ENCODE results near the gene ATP2C1.

Gene ATP2C1

DNA sequence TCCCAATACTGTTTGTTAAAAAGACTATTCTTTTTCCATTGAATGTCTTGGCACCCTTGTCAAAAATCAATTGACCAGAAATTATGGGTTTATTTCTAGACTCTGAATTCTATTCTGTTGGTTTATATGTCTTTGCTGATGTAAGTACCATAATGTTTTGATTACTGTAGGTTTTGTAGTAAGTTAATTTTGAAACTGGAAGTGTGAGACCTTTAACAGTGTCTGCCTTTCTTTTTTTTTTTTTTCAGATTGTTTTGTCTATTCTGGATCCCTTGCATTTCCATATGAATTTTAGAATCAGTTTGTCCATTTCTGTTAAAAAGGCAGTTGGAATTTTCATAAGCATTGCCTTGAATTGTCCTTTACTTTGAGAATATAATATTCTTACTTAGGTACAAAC, 13.6 kb downstream of the ATP2C1 start:
- Histone ChIP-seq H3K27me3 (no peaks in the 10 kb centered on the region), H3K4me1 (peaks cover 24% of the 10 kb centered on the region), H3K36me3 (no peaks in the 10 kb centered on the region), H3K4me3 (ENCODE audit: low read depth, low read length) (no peak overlapping the region), H3K9me3 (no peaks in the 10 kb centered on the region)
- TF ChIP-seq CTCF (IDR thresholded peaks at IDR 0.05; ENCODE audit: low read depth, low read length): no peak
- no peak for DNase-seq

DNA sequence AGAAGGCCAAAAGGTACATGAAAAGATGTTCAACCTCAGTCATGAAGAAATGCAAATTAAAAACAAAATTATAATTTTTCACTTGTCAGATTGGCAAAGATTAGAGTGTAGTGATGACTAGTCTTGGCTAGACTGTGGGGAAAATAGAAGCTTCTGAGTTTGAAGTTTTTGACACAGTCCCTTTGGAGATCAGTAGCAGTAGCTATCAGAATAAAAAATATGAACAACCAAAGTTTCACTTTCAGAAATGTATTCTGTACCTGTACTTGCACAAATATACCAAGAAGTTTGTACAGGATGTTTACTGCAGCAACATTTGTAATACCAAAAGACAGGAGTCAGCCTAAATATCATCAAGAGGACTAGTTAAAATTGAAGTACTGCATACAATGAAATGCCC, 14.1 kb downstream of the ATP2C1 start:
- no peaks in the 10 kb centered on the region for H3K27me3 ChIP-seq
- H3K4me1 ChIP-seq: peaks cover 24% of the 10 kb centered on the region
- TF ChIP-seq CTCF (IDR thresholded peaks at IDR 0.05; ENCODE audit: low read depth, low read length): no peak
- no peaks in the 10 kb centered on the region for H3K9me3 ChIP-seq
- no peak overlapping the region for H3K4me3 ChIP-seq (ENCODE audit: low read depth, low read length)
- DNase-seq: no peak
- no peaks in the 10 kb centered on the region for H3K36me3 ChIP-seq

DNA sequence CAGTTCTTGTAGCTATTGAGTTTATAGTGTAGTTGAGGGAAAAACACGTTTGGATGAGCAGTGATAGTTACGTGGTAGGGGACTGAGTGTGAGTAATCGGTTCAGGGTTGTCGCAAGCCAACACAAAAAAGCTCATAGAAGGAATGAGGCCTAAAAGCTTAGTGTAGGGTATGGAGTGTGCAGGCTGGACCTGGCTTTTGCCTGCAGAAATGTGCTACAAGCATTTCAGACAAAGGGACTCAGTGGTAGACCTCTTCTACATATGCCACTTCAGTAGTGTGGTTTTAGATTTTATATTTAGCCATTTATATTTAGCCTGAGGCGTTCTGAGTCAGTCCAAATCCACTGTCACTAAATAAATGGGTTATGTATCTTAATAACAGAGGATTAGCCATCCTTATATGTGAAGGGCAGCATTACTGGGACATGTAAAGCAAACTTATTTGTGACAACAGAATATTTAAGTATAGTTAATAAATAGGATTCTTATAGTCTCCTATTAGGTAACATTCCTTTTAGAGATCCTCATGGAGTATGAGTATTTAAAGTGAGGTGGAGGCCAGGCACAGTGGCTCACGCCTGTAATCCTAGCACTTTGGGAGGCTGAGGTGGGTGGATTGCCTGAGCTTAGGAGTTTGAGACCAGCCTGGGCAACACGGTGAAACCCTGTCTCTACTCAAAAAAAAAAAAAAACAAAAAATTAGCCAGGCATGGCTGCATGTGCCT, 21.8 kb downstream of the ATP2C1 start:
- Histone ChIP-seq H3K9me3 (no peaks in the 10 kb centered on the region), H3K27me3 (no peaks in the 10 kb centered on the region), H3K4me3 (ENCODE audit: low read depth, low read length) (no peak overlapping the region), H3K4me1 (no peaks in the 10 kb centered on the region), H3K36me3 (no peaks in the 10 kb centered on the region)
- no peak for TF ChIP-seq CTCF (IDR thresholded peaks at IDR 0.05; ENCODE audit: low read depth, low read length)
- DNase-seq: no peak

DNA sequence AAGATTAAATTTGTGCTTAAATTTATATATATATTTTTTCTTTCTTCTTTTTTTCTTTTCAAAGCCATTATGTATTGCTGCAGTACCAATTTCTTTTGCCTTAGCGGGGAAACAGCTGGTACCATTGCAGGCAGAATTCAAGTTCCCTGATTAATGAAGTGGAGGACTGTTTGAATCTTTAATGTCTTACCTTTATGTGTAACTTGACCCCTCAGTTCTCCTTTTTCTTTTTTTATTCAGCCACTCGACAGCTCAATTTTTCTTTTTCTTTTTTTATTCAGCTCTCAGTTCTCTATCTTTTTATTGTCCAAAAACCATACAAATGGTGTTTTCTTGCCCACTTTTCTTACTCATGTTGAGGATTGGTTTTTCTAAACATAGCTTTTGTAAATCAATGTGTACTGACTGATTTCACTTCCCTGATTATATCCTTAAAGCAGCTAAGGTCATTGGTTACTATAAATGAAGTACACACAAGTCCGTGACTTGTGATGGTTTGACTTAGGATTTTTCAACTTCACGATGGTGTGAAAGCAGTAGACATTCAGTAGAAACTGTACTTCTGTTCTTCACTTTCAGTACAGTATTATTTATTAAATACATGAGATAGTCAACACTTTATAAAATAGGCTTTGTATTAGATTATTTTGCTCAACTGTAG, 22.8 kb downstream of the ATP2C1 start:
- Histone ChIP-seq H3K9me3 (no peaks in the 10 kb centered on the region), H3K4me3 (ENCODE audit: low read depth, low read length) (no peak overlapping the region), H3K4me1 (no peaks in the 10 kb centered on the region), H3K36me3 (no peaks in the 10 kb centered on the region), H3K27me3 (no peaks in the 10 kb centered on the region)
- no peak for TF ChIP-seq CTCF (IDR thresholded peaks at IDR 0.05; ENCODE audit: low read depth, low read length)
- DNase-seq: no peak

DNA sequence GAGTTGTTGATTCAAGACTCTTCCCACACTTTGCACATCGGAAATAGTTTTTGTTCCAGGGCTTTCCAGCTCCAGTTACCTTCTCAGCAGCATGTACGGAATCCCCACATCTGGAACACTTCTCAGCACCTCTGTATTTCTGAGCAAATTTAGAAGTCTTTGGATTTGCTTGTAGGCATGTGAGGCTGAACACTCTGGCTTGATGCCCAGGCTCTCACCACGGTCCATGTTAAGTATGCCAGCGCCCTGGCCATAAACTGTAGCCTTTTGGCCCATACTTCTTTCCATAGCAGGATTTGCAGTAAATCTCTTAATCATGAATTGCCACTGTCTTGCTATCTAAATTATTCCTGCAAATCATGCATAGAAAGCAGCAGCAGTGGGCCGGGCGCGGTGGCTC, 24.4 kb downstream of the ATP2C1 start:
- Histone ChIP-seq H3K4me3 (ENCODE audit: low read depth, low read length) (no peak overlapping the region), H3K36me3 (no peaks in the 10 kb centered on the region), H3K9me3 (peaks cover under 1% of the 10 kb centered on the region; the same call in 1 of the 2 replicates), H3K4me1 (no peaks in the 10 kb centered on the region), H3K27me3 (no peaks in the 10 kb centered on the region)
- TF ChIP-seq CTCF (IDR thresholded peaks at IDR 0.05; ENCODE audit: low read depth, low read length): no peak
- DNase-seq: no peak

DNA sequence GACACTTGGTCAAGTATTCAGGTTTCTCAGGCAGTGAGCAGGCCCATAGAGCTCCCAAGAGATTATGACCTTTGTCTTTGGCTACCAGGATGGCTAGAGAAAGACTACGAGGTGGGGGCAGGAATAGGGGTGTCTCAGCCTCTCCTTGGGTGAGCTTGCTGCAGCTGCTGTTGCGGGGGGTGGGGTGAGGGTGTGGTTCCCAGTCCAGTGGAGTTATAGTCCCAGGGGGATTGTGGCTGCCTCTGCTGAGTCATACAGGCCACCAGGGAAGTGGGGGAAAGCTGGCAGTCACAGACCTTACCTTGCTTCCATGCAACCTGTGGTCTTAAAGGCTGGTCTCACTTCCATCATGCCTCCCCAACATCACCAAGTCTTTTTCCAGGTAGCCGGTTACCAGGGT, 31.7 kb downstream of the ATP2C1 start:
- Histone ChIP-seq H3K27me3 (no peaks in the 10 kb centered on the region), H3K36me3 (no peaks in the 10 kb centered on the region), H3K4me3 (ENCODE audit: low read depth, low read length) (no peak overlapping the region), H3K9me3 (peaks cover 2% of the 10 kb centered on the region; the same call in 1 of the 2 replicates), H3K4me1 (peaks cover 25% of the 10 kb centered on the region)
- peak; percentile 64 for DNase-seq
- no peak for TF ChIP-seq CTCF (IDR thresholded peaks at IDR 0.05; ENCODE audit: low read depth, low read length)

All from BE2C (cell line).